Renal pelvis (tissue), 4 donors: ENCODE measurements around the gene RNASET2. TPM values are rescaled to one million over a fixed set of nuclear protein-coding genes. Genes with fewer than 3 reads are reported as not detected.

Experiments used
- DNase-seq: peaks from one replicate; pipeline ENCODE4 v3.0.0-alpha.2; 2013
- polyA plus RNA-seq, 3 donors: library from polyadenylated mRNA; unstranded; fragments of 120-200 nt; gene quantifications; one replicate each; pipeline ENCODE4 v1.2.1, GENCODE V29; 2013; ENCODE audit not compliant: insufficient read length in 3 of 3

The RNASET2 gene
- polyA plus RNA-seq, 3 donors = 58.5 to 73.1 (median 61.3) TPM

- DNase-seq = no peak
These were observed 21.5 kb upstream of the RNASET2 start for GRCh38 chr6:166977621-166978525.

DNA sequence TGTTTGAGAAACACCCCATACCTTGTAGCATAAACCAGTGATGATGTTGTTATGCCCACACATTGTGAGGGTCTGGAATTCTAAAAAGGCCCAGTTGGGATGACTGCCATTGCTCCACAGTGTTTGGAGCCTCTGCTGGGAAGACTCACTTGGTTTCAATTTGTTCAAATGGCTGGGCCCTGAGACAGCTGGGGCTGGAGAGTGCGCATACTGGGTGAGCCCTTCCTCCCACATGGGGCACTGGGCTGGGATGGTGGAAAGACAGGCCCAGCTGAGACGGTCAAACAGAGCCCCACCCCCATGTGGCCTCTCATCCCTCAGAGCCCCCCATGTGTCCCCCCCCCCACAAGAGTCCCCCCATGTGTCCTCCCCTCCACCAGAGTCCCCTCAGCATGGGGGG, 20.3 kb upstream of the RNASET2 start:
- no peak for DNase-seq

DNA sequence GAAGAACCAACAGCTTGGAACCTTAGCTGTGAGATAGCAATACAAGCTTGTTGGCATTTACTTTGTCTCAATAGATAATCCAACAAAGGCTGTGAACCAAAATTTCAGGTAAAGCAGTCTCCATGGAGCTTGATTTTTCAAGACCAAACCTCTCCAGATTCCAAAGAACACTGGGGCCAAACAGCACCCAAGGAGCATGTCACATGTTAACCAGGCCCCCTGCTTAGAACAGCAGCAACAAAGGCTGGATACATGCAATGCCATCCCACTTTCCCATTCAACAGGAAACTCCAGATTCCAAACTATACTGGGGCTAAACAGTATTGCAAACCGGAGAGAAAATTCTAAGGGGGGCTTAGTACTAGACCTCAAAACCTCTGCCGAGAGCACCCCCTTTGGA, 15.8 kb upstream of the RNASET2 start:
- DNase-seq = no peak

DNA sequence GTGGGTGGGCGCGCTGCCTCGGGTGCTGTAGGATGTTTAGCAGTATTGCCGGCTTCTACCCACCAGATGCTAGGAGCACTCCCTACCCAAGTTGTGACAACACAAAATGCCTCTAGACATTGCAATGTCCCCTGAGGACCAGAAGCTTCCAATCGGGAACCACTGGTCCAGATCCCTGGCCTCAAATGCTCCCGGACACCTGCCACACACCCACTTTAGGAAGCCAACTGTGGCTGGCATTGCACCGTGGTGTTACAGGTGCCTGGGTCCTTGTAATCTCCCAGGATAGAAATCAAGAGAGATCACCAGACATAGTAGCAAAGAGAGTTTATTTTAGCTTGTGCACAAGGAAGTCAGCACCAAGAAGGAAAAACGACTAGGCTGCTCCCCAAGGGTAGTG, 14.9 kb upstream of the RNASET2 start:
- DNase-seq = no peak

DNA sequence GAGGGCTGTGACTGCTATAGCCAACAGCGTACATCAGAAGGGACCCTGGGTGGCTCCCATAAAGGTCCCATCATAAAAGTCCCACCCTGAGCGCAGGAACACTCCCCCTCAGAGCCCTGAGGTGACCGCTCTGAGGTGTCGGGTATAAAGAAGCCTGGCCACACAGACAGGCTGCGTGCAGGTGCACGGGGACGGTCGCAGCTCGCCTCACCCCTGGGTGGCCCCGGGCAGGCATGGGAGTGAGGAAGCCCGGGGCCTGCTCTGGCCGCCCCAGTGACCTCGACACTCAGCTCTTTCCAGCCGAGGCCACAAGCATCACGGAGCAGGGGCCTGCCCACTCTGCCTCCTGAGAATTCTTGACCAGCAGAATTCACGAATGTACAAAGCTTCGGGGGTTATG, 14.4 kb upstream of the RNASET2 start:
- no peak for DNase-seq

DNA sequence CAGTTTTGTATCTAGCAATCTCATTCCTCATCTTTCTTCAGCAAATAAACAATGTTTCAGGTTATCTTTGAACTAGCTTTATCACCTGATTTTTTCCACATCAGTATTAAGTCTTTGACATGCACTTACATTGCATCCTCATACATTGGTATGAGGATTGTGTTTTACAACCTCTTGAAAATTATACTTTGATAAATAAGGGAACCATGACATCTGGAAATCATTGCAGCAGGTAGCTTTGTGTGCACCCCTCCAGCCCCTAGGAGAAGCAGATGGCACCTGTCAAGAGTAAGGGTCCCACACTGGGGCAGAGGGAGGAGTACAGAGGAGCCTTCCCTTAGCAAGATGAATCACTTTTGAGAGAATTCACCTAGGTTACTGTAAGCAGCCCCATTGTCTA, 13.7 kb upstream of the RNASET2 start:
- DNase-seq = no peak

GRCh38 chr6:166969390-166970002, 13.1 kb upstream of the RNASET2 start:
- no peak for DNase-seq

GRCh38 chr6:166966268-166966667, 9.9 kb upstream of the RNASET2 start:
- no peak for DNase-seq

- DNase-seq = no peak
These were observed 4.2 kb upstream of the RNASET2 start for GRCh38 chr6:166960609-166960978.

- DNase-seq = no peak
These were observed 3.7 kb upstream of the RNASET2 start for GRCh38 chr6:166959911-166960608.

DNA sequence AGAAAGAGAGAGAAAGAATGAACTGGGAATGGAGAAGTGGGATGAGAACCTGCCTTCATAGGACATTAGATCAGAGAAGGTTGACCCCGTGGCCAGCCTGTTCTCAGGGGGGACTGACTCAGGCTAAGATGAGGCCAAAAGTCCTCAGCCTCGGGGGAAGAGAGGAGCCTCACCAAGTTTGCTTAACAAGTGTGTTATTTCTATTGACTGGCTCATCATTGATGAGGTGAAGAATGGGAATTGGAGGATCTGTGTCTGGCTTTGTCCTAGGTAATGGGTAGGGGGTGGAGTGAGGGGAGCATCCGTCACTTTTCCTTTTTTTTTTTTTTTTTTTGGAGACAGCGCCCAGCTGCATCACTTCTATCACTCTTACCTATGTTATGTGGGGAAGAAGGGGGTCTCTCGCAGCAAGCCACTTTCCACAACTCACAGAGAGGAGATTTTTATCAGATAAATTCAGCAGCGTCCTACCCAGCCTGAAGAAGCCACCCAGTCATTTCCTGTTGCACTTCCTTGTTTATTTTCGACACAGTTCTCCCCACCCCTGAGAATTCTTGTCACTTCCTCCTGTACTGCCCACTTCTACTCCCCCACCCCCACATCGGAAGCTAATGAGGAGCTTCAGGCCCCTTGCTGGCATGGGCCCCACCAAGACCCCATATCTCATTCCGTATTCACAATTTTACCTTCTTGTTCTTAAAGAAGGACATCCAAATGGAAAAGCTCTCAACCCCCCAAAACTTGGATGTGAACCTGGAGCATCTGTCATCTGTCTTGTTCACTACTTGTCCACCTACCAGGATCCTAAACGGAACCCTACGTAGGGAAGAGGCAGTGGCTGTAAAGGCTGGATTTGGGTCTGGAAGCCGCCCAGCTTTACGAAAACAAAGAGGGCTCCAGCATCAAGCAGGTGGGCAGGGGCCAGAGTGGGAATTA, 2.8 kb upstream of the RNASET2 start:
- DNase-seq = no peak

- DNase-seq = no peak
These were observed 1.4 kb upstream of the RNASET2 start for GRCh38 chr6:166957805-166958076.

DNA sequence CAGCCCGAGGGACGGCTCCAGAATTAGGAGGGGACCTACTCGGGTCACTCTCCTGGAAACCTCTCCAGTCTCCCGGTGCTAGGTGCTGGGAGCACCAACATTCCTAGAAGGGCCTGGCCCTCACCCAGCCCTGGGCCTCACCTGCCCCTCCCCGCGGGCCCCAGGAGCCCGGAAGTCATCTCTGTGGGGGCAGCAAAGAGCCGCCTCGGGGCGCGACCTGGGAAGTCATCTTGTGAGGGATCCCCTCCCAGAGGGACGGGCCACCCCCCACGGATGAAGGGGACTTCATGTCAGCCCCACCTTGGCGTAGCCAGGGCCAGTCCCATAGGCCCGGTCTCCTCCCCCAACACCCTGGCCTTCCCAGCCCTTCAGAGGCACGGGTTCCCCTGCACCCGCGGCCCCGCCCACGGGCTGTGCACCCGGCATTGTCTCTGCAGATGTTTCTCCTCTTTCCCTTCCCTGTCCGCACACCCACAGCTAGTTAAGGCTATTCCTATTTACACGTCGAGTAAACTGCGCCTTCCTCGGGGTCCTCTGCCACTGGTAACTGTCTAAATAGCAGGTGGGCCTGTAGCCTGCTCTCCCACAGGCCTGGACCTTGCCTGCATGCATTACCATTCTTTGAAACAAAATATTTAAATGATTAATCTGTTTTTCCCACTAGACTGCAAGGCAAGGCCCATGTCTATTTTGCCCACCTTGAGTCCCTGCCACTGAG, 896 bp upstream of the RNASET2 start:
- DNase-seq = no peak

- no peak for DNase-seq
These were observed 396 bp downstream of the RNASET2 start for GRCh38 chr6:166955865-166956443.

GRCh38 chr6:166955121-166955864, 1.1 kb downstream of the RNASET2 start:
- no peak for DNase-seq

- no peak for DNase-seq
These were observed 2.1 kb downstream of the RNASET2 start for GRCh38 chr6:166954118-166954713.

GRCh38 chr6:166952567-166953486, 3.5 kb downstream of the RNASET2 start:
- no peak for DNase-seq

GRCh38 chr6:166952121-166952520, 4.2 kb downstream of the RNASET2 start:
- no peak for DNase-seq

DNA sequence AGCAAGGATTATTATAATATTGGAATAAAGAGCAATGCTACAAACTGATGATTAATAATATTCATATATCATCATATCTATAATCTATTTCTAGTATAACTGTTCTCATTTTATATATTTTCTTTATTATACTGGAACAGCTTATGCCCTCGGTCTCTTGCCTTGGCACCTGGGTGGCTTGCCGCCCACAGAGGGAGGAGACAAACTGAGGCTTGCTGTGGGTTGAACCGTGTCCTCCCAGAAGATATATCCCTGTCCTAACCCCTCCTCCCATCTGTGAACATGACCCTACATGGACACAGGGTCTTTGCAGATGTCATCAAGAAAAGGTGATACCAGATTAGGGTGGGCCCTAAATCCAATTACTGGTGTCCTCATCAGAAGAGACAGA, 4.7 kb downstream of the RNASET2 start:
- DNase-seq = no peak
